ENCODE measurements around the gene NF2. TPM values are rescaled to one million over a fixed set of nuclear protein-coding genes. Genes with fewer than 3 reads are reported as not detected.

Gene NF2
- total and polyA plus RNA-seq, 2 of the 8 experiments (the other 6 are each of a cell fraction or from before 2014, with no cell fraction given) = 17.6 to 53.6 TPM

DNA sequence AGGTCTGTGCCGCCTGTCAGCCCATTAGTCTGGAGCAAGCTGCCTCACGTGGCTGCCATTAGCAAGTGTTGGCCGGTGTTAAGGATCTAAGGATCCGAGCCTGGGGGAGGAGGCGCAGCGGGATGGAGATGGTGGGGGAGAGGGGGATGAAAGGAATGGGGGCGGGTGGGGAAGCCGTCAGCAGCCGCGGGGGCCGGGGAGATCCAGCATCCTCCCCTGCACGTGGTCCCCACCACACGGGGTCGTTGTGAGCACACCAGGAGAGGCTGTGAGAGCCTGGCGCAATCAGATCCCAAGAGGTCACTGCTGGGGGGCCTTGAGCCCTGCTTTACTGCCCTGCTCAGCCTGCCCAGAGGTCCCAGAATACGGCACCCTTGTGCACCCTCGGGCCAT is 123.7 kb downstream of the NF2 start (continued):
- TF ChIP-seq, protein P1, sequence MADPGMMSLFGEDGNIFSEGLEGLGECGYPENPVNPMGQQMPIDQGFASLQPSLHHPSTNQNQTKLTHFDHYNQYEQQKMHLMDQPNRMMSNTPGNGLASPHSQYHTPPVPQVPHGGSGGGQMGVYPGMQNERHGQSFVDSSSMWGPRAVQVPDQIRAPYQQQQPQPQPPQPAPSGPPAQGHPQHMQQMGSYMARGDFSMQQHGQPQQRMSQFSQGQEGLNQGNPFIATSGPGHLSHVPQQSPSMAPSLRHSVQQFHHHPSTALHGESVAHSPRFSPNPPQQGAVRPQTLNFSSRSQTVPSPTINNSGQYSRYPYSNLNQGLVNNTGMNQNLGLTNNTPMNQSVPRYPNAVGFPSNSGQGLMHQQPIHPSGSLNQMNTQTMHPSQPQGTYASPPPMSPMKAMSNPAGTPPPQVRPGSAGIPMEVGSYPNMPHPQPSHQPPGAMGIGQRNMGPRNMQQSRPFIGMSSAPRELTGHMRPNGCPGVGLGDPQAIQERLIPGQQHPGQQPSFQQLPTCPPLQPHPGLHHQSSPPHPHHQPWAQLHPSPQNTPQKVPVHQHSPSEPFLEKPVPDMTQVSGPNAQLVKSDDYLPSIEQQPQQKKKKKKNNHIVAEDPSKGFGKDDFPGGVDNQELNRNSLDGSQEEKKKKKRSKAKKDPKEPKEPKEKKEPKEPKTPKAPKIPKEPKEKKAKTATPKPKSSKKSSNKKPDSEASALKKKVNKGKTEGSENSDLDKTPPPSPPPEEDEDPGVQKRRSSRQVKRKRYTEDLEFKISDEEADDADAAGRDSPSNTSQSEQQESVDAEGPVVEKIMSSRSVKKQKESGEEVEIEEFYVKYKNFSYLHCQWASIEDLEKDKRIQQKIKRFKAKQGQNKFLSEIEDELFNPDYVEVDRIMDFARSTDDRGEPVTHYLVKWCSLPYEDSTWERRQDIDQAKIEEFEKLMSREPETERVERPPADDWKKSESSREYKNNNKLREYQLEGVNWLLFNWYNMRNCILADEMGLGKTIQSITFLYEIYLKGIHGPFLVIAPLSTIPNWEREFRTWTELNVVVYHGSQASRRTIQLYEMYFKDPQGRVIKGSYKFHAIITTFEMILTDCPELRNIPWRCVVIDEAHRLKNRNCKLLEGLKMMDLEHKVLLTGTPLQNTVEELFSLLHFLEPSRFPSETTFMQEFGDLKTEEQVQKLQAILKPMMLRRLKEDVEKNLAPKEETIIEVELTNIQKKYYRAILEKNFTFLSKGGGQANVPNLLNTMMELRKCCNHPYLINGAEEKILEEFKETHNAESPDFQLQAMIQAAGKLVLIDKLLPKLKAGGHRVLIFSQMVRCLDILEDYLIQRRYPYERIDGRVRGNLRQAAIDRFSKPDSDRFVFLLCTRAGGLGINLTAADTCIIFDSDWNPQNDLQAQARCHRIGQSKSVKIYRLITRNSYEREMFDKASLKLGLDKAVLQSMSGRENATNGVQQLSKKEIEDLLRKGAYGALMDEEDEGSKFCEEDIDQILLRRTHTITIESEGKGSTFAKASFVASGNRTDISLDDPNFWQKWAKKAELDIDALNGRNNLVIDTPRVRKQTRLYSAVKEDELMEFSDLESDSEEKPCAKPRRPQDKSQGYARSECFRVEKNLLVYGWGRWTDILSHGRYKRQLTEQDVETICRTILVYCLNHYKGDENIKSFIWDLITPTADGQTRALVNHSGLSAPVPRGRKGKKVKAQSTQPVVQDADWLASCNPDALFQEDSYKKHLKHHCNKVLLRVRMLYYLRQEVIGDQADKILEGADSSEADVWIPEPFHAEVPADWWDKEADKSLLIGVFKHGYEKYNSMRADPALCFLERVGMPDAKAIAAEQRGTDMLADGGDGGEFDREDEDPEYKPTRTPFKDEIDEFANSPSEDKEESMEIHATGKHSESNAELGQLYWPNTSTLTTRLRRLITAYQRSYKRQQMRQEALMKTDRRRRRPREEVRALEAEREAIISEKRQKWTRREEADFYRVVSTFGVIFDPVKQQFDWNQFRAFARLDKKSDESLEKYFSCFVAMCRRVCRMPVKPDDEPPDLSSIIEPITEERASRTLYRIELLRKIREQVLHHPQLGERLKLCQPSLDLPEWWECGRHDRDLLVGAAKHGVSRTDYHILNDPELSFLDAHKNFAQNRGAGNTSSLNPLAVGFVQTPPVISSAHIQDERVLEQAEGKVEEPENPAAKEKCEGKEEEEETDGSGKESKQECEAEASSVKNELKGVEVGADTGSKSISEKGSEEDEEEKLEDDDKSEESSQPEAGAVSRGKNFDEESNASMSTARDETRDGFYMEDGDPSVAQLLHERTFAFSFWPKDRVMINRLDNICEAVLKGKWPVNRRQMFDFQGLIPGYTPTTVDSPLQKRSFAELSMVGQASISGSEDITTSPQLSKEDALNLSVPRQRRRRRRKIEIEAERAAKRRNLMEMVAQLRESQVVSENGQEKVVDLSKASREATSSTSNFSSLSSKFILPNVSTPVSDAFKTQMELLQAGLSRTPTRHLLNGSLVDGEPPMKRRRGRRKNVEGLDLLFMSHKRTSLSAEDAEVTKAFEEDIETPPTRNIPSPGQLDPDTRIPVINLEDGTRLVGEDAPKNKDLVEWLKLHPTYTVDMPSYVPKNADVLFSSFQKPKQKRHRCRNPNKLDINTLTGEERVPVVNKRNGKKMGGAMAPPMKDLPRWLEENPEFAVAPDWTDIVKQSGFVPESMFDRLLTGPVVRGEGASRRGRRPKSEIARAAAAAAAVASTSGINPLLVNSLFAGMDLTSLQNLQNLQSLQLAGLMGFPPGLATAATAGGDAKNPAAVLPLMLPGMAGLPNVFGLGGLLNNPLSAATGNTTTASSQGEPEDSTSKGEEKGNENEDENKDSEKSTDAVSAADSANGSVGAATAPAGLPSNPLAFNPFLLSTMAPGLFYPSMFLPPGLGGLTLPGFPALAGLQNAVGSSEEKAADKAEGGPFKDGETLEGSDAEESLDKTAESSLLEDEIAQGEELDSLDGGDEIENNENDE (IDR thresholded peaks at IDR 0.05; ENCODE audit: insufficient replicate concordance, low read length) = no peak
- no peak for TF ChIP-seq CHD2 (IDR thresholded peaks at IDR 0.05; ENCODE audit: low read length)
- peak; percentile 75 for TF ChIP-seq MAX (IDR thresholded peaks at IDR 0.05)
- TF ChIP-seq HDAC2 (IDR thresholded peaks at IDR 0.05; ENCODE audit: borderline replicate concordance in 1 of 2, low read depth in 2 of 2, low read length in 2 of 2) = 0 out of 4 replicates have a peak, but pooled peaks of 1 of the 2 experiments have one; percentile 18
- no peak for TF ChIP-seq ZNF274 (IDR thresholded peaks at IDR 0.05; ENCODE audit: borderline replicate concordance, extremely low read depth, low read length)
- no peak for TF ChIP-seq CEBPB (IDR thresholded peaks at IDR 0.05; ENCODE audit: low read depth, low read length)
- TF ChIP-seq RFX5 (IDR thresholded peaks at IDR 0.05; ENCODE audit: borderline replicate concordance, low read depth, low read length) = no peak
- no peak for TF ChIP-seq RXRA (IDR thresholded peaks at IDR 0.05; ENCODE audit: insufficient read depth, low read depth, low read length)
- no peak for TF ChIP-seq GTF2F1 (IDR thresholded peaks at IDR 0.05; ENCODE audit: borderline replicate concordance, low read depth, low read length)
- no peak for TF ChIP-seq NRF1 (IDR thresholded peaks at IDR 0.05; ENCODE audit: low read depth, low read length)
- no peak for TF ChIP-seq ATF3 (IDR thresholded peaks at IDR 0.05; ENCODE audit: insufficient read depth, low read depth, low read length)
